NCI-H187 (cell line): ENCODE data around the gene CKMT2.
A peak's percentile ranks its signal among the peaks of the same experiment; 100 is the strongest.

Experiments used
- DNase-seq, 2 experiments: peaks; one replicate each; lab custom pipeline; 2025; lab: John Stamatoyannopoulos, UW

The CKMT2 gene

DNA sequence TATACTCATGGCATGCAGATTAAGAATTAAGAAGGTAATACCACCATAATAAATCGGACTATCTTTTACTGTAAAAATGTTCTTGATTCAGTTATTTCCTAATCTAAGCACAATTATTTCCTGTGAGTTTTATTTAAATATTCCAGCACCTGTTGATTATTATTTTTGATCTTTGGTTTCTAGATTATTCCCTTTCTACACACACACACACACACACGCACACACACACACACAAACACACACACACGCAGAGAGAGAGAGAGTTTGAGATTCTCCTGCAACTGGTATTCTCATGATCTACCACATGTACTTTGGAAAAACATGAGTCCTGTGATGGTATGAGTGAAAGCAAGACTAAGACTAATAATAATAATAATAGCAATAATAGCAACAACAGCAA lies 17.0 kb upstream of the CKMT2 start:
- DNase-seq, result no peak

- DNase-seq, result no peak
Measured at GRCh38 chr5:81219389-81219788, 13.7 kb upstream of the CKMT2 start.

GRCh38 chr5:81222285-81222684 lies 10.8 kb upstream of the CKMT2 start:
- DNase-seq, result no peak

- no peak for DNase-seq
Measured at GRCh38 chr5:81225463-81225862, 7.7 kb upstream of the CKMT2 start.

- DNase-seq, result no peak
Measured at GRCh38 chr5:81226286-81226685, 6.8 kb upstream of the CKMT2 start.

DNA sequence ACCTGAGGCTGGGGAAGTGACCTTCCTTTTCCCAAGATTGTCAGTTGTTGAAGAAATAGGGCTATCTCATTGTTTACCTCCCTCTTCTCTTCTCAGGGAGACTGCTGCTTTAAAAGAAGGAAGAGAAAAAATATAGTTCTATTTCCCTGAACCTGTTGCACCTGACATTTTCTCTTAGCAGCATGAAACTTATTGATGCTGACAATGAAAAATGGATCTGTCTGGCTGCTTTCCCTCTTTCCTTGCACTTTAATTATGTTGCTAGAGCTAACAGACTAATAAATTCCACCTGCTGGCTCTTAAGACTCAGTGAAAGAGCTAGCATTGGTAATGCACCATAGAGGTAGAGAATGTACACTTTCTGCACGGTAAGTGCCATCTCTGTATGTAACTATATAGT lies 6.2 kb upstream of the CKMT2 start:
- no peak for DNase-seq

GRCh38 chr5:81228084-81228483 lies 5.0 kb upstream of the CKMT2 start:
- DNase-seq, result no peak

DNA sequence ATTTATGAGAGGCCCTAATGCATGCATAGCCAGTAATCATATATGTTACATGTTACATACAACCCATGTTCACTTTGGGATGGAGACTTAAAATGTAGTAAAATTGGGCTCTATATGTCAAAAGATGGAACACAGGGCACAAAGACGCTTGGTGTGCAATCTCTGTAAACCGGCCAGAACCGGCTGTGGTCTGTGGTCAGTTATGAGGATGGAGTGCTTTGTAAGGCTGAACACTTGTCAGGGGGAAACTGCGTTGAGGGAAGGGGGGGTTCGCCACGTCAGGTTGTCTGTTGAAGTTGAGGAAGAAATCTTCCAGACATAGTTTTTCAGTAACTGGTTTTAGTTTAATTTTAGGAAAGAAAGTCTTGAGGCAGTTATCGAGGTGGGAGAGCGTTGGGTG lies 2.7 kb upstream of the CKMT2 start:
- DNase-seq, result peak; percentile 14 to 22

DNA sequence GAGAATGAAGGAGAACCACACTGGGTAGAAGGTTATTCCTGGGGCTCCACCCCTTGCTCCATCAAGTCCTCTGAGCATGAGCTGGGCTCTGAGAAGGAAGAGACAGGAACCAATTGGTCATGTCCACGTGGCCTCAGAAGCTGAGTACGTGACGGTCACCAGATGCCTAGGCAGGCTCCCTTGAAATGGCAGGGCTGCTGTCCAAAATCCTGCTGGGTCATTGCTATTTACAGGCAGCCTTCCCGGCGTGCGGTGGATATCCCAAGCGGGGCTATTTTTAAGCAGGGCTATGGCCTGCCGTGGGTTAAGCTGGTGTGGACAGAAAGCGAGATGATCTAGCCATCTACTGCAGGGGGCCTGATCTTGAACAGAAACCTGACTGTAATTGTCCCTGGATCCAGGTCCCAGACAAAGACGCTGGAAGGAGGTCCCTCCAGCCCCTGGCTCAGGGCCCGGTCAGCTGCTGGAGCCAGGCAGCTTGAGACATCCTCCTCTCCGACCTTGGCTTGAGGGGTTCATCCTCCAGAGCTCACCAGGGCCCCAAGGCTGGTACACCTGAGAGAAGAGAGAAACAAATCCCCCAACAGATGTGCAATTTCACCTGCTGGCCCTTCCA lies 550 bp upstream of the CKMT2 start:
- no peak for DNase-seq

DNA sequence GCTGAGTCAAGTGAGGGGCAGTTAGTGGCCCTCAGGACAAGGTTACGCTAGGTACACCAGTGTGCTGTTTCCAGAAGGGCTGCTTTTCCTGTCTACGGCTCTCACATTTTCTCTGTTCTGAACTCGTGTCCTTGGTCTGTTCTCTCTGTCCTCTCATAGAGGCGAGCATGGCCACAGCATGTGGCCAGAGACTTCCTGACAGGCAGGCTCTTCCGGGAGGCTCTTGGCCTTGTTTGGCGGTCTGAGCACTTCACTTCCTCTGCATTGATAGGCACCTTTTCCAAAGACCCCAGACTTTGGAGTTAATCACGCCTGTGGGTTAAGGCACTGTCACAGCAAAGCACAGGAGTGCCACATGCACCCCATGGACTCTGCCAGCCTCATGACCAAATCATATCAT lies 1.2 kb downstream of the CKMT2 start:
- DNase-seq, result no peak

- DNase-seq, result no peak
Measured at GRCh38 chr5:81234801-81235200, 1.7 kb downstream of the CKMT2 start.

- DNase-seq, result no peak
Measured at GRCh38 chr5:81235287-81236072, 2.4 kb downstream of the CKMT2 start.

DNA sequence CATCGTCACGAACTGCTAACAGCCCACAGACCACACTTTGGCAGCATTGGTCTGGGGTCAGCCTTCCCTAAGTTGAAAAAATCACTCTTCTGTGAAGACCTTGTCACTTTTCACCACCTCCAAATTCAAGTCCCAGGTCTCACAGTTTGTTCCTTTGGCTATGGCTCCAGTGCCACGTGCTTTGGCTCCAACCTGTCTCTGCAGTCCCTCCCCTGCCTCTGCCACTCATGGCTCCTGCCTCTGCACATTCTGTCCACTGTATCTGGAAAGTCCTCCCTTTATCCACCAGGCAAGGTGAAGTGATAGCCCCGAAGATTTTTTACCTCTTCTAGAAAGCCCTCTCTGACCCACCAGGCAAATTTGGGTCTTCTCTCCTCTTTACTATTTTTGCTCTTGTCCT lies 5.3 kb downstream of the CKMT2 start:
- DNase-seq, result no peak

DNA sequence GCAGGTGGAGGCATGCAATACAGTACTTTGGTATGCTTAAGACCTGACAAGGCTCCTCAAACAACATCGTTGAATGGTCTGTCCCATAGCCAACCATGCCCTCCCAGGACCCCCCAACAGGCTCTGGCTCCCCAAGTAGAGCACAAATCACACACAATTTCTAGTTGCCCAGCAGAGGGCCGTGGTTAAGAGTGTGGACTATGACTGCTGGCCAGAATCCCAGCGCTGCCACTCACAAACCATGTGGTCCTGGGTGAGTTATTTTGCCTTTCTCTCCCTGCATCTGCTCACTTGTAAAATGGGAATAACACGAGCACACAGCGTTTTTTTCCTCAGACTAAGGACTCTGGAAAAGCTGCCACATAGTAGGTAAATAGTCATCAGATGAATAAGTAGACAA lies 6.5 kb downstream of the CKMT2 start:
- DNase-seq, result no peak

DNA sequence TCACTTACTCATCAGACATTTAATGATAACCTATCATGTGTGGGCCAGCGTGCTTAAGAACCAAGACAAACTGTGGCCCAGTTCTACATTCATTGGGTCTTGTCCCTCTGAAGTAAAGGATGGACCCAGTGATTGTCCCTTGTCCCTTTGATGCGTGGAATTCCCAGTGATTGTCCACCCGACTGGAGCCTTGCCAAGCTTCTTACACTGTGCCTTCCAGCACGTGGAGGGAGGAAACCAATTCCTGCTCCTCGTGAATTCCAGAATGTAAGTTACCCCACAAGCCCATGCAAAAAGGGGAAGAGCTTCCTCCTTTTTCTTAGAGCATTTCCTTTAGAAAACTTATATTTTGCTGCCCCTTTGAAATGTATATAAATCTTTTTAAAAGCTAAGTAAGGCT lies 7.9 kb downstream of the CKMT2 start:
- no peak for DNase-seq

GRCh38 chr5:81241961-81242648 lies 9.0 kb downstream of the CKMT2 start:
- DNase-seq, result no peak

- DNase-seq, result peak; percentile 32 to 61
Measured at GRCh38 chr5:81242906-81243436, 9.8 kb downstream of the CKMT2 start.

GRCh38 chr5:81244451-81244850 lies 11.3 kb downstream of the CKMT2 start:
- no peak for DNase-seq

GRCh38 chr5:81245871-81246235 lies 12.7 kb downstream of the CKMT2 start:
- DNase-seq, result no peak

- no peak for DNase-seq
Measured at GRCh38 chr5:81246697-81247096, 13.6 kb downstream of the CKMT2 start.

DNA sequence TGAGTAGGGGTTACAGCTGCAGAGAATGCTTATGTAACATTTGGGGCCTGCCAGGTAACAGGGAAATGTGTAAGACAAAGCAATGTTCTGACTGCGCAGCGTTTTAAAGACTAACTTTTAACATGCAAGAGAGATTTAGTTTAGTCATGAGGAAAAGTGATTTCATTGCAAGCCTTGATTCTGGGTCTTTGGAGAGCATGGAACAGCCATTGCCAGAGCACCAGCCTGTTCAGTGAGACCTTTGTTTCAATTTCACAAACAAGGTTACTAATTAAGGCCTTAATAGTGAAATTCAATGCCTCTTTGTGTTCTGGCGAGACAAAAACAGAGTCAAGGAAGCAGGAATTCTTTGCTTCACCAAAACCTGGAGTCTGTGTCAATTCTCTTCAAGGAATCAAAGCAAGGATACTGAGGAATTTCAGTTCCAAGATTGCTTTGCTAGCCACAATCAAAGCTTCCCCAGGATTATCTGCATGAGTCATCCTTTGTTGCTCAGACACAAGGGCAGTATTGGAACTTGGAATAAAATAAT lies 14.4 kb downstream of the CKMT2 start:
- no peak for DNase-seq

- DNase-seq, result no peak
Measured at GRCh38 chr5:81249240-81249639, 16.1 kb downstream of the CKMT2 start.

DNA sequence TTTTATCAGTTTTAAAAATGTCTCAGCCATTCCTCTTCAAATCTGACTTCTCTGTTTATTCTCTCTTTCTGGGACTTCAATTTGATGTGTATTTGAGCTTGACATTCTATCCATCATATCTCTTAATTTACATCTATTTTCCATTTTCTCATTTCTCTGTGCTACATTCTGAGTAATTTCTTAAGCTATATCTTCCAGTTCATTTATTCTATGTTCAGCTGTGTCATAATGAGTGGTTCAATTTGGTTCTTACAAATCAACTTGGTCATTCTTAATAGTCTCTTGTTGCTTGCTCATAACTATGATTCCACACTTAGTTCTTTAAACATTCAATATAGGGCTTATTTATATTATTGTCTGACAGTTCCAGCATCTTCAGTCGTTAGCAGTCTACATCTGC lies 16.9 kb downstream of the CKMT2 start:
- DNase-seq, result no peak
